Mesendoderm (in vitro differentiated cells): ENCODE data around the gene CSRNP3.

Source experiments
- DNase-seq: peaks from one replicate; pipeline ENCODE4 v3.0.0; 2013
- H2AK5ac ChIP-seq: 2 replicates; pipeline ENCODE4 v1.6.1; 2013; ENCODE audit warnings: low read length, inconsistent platforms
- H2BK120ac ChIP-seq: 2 replicates; pipeline ENCODE4 v1.6.1; 2013; ENCODE audit warnings: low read depth, mild to moderate bottlenecking, low read length, moderate library complexity, mixed read lengths
- H2BK15ac ChIP-seq: replicated peaks from 2 replicates; pipeline ENCODE4 v1.6.1; 2013; ENCODE audit warnings: low read depth, mild to moderate bottlenecking, moderate library complexity
- H2BK5ac ChIP-seq: 2 replicates; pipeline ENCODE4 v1.6.1; 2013; ENCODE audit warnings: low read length, inconsistent platforms
- H3K18ac ChIP-seq: 2 replicates; pipeline ENCODE4 v1.6.1; 2013; ENCODE audit warnings: mild to moderate bottlenecking, low read length, mixed read lengths
- H3K23ac ChIP-seq: one replicate; pipeline ENCODE4 v1.6.1; 2013; ENCODE audit warnings: low read length
- H3K27ac ChIP-seq: 2 replicates; pipeline ENCODE4 v1.5.1; 2013; ENCODE audit warnings: low read depth, mild to moderate bottlenecking, inconsistent platforms, low read length, moderate library complexity
- H3K27me3 ChIP-seq: 2 replicates; pipeline ENCODE4 v1.6.1; 2013; ENCODE audit warnings: low read length, control low read depth, mild to moderate bottlenecking, inconsistent platforms; ENCODE audit not compliant: insufficient read depth, poor library complexity
- H3K36me3 ChIP-seq: 2 replicates; pipeline ENCODE4 v1.6.1; 2013; ENCODE audit warnings: low read length, inconsistent platforms; ENCODE audit not compliant: control insufficient read depth, insufficient read depth
- H3K4ac ChIP-seq: one replicate; pipeline ENCODE4 v1.6.1; 2013; ENCODE audit warnings: low read depth, mild to moderate bottlenecking, low read length, moderate library complexity
- H3K4me1 ChIP-seq: 2 replicates; pipeline ENCODE4 v1.6.1; 2013; ENCODE audit warnings: low read depth, low read length, inconsistent platforms; ENCODE audit not compliant: control insufficient read depth
- H3K4me2 ChIP-seq: 2 replicates; pipeline ENCODE4 v1.6.1; 2013; ENCODE audit warnings: low read length
- H3K4me3 ChIP-seq: 2 replicates; pipeline ENCODE4 v1.5.1; 2013; ENCODE audit warnings: mild to moderate bottlenecking, low read length
- H3K56ac ChIP-seq: one replicate; pipeline ENCODE4 v1.6.1; 2013; ENCODE audit warnings: low read length
- H3K79me1 ChIP-seq: 2 replicates; pipeline ENCODE4 v1.6.1; 2013; ENCODE audit warnings: low read length, inconsistent platforms
- H3K79me2 ChIP-seq: 2 replicates; pipeline ENCODE4 v1.6.1; 2013; ENCODE audit warnings: mild to moderate bottlenecking, low read length; ENCODE audit not compliant: control insufficient read depth, insufficient read depth
- H3K9ac ChIP-seq: 2 replicates; pipeline ENCODE4 v1.6.1; 2013; ENCODE audit warnings: low read length, inconsistent platforms
- H4K5ac ChIP-seq: one replicate; pipeline ENCODE4 v1.6.1; 2013; ENCODE audit warnings: low read length
- H4K8ac ChIP-seq: one replicate; pipeline ENCODE4 v1.6.1; 2013; ENCODE audit warnings: low read depth, mild to moderate bottlenecking, control low read depth, low read length, moderate library complexity
- WGBS: extraction: QIAGEN DNeasy Blood & Tissue Kit; methylation state at CpG from one replicate; pipeline ENCODE4 v1.1.7; 2013; ENCODE audit warnings: low lambda C conversion rate, missing lambda C conversion rate; ENCODE audit not compliant: insufficient coverage; ENCODE audit errors: extremely low coverage; 5-methylcytosine and 5-hydroxymethylcytosine counted together

The CSRNP3 gene

DNA sequence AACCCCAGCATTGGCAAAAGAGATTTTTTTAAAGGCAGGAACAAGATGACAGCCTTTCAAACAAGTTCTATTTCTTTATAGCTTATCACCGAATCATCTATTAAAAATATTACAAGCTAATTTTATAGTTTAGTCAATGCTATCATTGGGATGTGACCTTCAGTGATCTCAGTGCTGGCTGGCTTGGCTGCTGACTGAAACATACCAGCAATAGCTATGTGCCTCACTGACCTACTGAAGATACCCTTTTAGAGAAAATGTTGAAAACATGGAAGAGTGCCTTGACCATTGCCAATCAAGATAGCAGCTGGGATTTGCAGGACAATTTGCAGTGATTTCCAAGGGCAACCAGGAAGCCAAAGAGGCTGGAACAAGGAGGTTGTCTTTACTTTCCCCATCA lies 44.0 kb downstream of the CSRNP3 start:
- Histone ChIP-seq H2AK5ac (no peak overlapping the region), H3K56ac (no peak overlapping the region), H4K5ac (no peak overlapping the region), H4K8ac (no peak overlapping the region), H3K4me1 (no peaks in the 10 kb centered on the region), H3K18ac (no peak overlapping the region), H3K27me3 (no peaks in the 10 kb centered on the region), H3K4ac (no peak overlapping the region), H2BK5ac (no peak overlapping the region), H3K4me2 (no peak overlapping the region), H3K4me3 (no peak overlapping the region), H3K9ac (no peak overlapping the region), H2BK15ac (no peak overlapping the region), H3K27ac (no peak overlapping the region), H3K23ac (no peak overlapping the region), H2BK120ac (no peak overlapping the region), H3K36me3 (no peaks in the 10 kb centered on the region), H3K79me1 (no peaks in the 10 kb centered on the region), H3K79me2 (no peaks in the 10 kb centered on the region)
- WGBS, result no CpG with 5 or more reads among the region's 1 CpG
- DNase-seq, result no peak

DNA sequence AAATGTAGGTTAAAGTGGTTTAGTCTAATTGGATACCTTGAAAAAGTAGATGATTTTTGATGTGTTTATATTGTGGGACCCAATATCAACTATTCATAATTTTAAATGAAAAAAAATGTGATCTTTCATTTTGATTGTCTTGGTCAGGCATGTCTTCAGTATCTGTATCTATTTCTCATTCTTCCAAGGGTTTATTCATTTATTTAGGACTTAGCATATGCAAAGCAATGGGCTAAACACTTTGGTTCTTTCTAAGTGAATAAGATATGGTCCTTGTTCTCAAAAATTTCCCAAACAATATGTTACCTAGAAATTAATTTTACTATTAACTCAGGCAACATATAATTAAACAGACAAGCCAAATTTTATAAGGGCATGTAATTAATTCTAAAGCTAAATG lies 49.1 kb downstream of the CSRNP3 start:
- Histone ChIP-seq H3K4me2 (no peak overlapping the region), H3K27ac (no peak overlapping the region), H4K8ac (no peak overlapping the region), H2BK5ac (no peak overlapping the region), H2AK5ac (no peak overlapping the region), H3K79me1 (no peaks in the 10 kb centered on the region), H2BK120ac (no peak overlapping the region), H3K4me1 (no peaks in the 10 kb centered on the region), H3K56ac (no peak overlapping the region), H4K5ac (no peak overlapping the region), H3K18ac (no peak overlapping the region), H3K27me3 (no peaks in the 10 kb centered on the region), H3K4me3 (no peak overlapping the region), H3K23ac (no peak overlapping the region), H3K9ac (no peak overlapping the region), H3K36me3 (no peaks in the 10 kb centered on the region), H2BK15ac (no peak overlapping the region), H3K79me2 (no peaks in the 10 kb centered on the region), H3K4ac (no peak overlapping the region)
- no peak for DNase-seq

DNA sequence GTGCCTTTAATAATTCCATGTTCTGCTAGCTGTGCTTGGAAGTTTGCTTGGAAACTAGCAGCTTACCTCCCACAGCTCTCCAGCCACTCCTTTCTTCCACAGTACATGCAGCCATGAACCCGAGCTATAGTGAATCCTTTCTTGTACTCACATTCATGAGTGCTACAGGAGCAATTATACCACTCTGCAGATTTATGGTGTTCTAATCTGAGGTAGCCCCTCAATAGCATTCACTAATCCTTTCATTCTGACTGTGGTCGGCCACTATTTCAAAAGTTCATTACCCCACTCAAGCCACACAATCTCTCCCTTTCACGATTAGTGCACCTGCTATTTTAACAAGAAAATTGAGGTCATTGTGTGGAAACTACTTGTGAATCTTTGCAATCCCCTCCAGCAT lies 53.2 kb downstream of the CSRNP3 start:
- no peaks in the 10 kb centered on the region for H3K79me2 ChIP-seq
- no peak overlapping the region for H2BK15ac ChIP-seq
- H4K5ac ChIP-seq, result no peak overlapping the region
- H3K36me3 ChIP-seq, result no peaks in the 10 kb centered on the region
- no peak overlapping the region for H3K56ac ChIP-seq
- H3K4ac ChIP-seq, result no peak overlapping the region
- no peak overlapping the region for H4K8ac ChIP-seq
- no peaks in the 10 kb centered on the region for H3K79me1 ChIP-seq
- H3K23ac ChIP-seq, result no peak overlapping the region
- H3K4me1 ChIP-seq, result no peaks in the 10 kb centered on the region
- no peak overlapping the region for H2BK5ac ChIP-seq
- no peaks in the 10 kb centered on the region for H3K27me3 ChIP-seq
- H3K4me2 ChIP-seq, result no peak overlapping the region
- no peak overlapping the region for H2BK120ac ChIP-seq
- no peak overlapping the region for H3K27ac ChIP-seq
- no peak overlapping the region for H3K9ac ChIP-seq
- no peak for DNase-seq
- H2AK5ac ChIP-seq, result no peak overlapping the region
- no CpG with 5 or more reads among the region's 3 CpGs for WGBS
- no peak overlapping the region for H3K4me3 ChIP-seq
- H3K18ac ChIP-seq, result no peak overlapping the region

DNA sequence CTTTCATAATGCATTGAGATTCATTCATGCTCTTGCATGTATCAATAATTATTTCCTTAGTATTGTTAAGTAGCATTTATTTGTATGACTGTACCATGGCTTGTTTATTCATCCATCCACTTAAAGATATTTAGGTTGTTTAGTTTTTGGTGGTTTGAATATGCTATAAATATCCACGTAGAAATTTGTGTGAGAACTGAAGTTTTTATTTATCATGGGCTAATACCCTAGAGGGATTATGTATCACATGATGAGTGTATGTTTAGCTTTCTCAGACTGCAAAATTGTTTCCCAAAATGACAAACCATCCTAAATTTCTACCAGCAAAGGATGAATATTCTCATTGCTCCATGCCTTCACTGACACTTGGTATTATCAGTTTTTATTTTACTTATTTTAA lies 55.2 kb downstream of the CSRNP3 start:
- 100% methylated on average over 1 of the region's 1 CpG for WGBS

DNA sequence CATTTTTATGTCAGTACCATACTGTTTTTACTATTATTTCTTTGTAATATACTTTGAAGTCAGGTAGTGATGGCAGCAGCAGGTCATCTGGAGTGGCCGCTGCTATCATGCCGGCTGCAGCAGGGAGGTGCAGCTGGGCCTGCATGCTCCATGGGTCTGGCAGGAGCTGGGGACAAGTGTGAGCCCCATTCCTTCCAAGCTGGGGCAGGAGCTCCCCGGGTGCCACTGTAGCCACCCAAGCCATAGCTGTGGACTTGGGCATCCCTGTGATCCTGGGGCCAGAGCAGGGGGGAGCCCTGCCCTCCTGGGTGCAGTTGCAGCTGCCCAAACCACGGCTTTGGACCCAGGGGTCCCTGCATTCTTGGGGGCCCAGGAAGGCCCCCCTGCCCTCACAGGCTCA lies 59.2 kb downstream of the CSRNP3 start:
- Histone ChIP-seq H4K5ac (no peak overlapping the region), H3K56ac (no peak overlapping the region), H4K8ac (no peak overlapping the region), H3K27me3 (no peaks in the 10 kb centered on the region), H3K9ac (no peak overlapping the region), H3K27ac (no peak overlapping the region), H2BK15ac (no peak overlapping the region), H2AK5ac (no peak overlapping the region), H3K79me1 (no peaks in the 10 kb centered on the region), H2BK120ac (no peak overlapping the region), H3K4me1 (no peaks in the 10 kb centered on the region), H3K4me2 (no peak overlapping the region), H3K79me2 (no peaks in the 10 kb centered on the region), H3K4ac (no peak overlapping the region), H3K36me3 (no peaks in the 10 kb centered on the region), H2BK5ac (no peak overlapping the region), H3K18ac (no peak overlapping the region), H3K4me3 (no peak overlapping the region), H3K23ac (no peak overlapping the region)
- DNase-seq, result no peak
- no CpG with 5 or more reads among the region's 4 CpGs for WGBS

More for the DNA sequence above, 55.2 kb downstream of the CSRNP3 start:
- Histone ChIP-seq H3K4ac (no peak overlapping the region), H2BK5ac (no peak overlapping the region), H3K9ac (no peak overlapping the region), H3K79me2 (no peaks in the 10 kb centered on the region), H3K18ac (no peak overlapping the region), H4K5ac (no peak overlapping the region), H3K4me3 (no peak overlapping the region), H3K27ac (no peak overlapping the region), H3K56ac (no peak overlapping the region), H3K4me2 (no peak overlapping the region), H3K79me1 (no peaks in the 10 kb centered on the region), H3K36me3 (no peaks in the 10 kb centered on the region), H2AK5ac (no peak overlapping the region), H2BK15ac (no peak overlapping the region), H3K27me3 (no peaks in the 10 kb centered on the region), H2BK120ac (no peak overlapping the region), H3K23ac (no peak overlapping the region), H4K8ac (no peak overlapping the region), H3K4me1 (no peaks in the 10 kb centered on the region)
- DNase-seq, result no peak

DNA sequence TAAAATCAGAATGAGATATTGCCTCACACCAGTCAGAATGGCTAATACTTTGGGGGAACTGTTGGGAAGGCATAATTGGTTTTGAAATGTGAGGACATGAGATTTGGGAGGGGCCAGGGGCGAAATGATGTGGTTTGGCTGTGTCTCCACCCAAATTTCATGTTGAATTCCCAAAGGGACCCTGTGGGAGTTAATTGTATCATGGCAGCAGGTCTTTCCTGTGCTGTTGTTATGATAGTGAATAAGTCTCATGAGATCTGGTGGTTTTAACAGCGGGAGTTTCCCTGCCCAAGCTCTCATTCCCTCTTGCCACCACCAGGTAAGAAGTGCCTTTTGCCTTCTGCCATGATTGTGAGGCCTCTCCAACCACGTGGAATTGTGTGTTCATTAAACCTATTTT lies 59.6 kb downstream of the CSRNP3 start:
- Histone ChIP-seq H3K56ac (no peak overlapping the region), H4K8ac (no peak overlapping the region), H3K36me3 (no peaks in the 10 kb centered on the region), H3K79me1 (no peaks in the 10 kb centered on the region), H2BK5ac (no peak overlapping the region), H2BK120ac (no peak overlapping the region), H3K27me3 (no peaks in the 10 kb centered on the region), H3K4me1 (no peaks in the 10 kb centered on the region), H3K23ac (no peak overlapping the region), H3K18ac (no peak overlapping the region), H2BK15ac (no peak overlapping the region), H4K5ac (no peak overlapping the region), H3K4me3 (no peak overlapping the region), H3K9ac (no peak overlapping the region), H3K4ac (no peak overlapping the region), H3K27ac (no peak overlapping the region), H3K79me2 (no peaks in the 10 kb centered on the region), H3K4me2 (no peak overlapping the region), H2AK5ac (no peak overlapping the region)
- no peak for DNase-seq
- WGBS, result no CpG with 5 or more reads among the region's 3 CpGs
